MM.1S (cell line): Measurements from ENCODE around the gene IL12RB1.

ENCODE experiments used
- EZH2 ChIP-seq: fragments of 300-600 bp; sonication (generic); optimal IDR thresholded peaks from 2 replicates; pipeline ENCODE3; 2017; ENCODE audit warnings: low read depth, mild to moderate bottlenecking, antibody characterized with exemption, low read length, mixed read lengths
- EZH2phosphoT487 ChIP-seq: fragments of 300-600 bp; sonication (generic); IDR thresholded peaks from 2 replicates; pipeline ENCODE4 v1.6.1; 2018; ENCODE audit warnings: antibody characterized with exemption, low read length
- TF ChIP-seq, protein P1 (sequence below): fragments of 300-600 bp; sonication (generic); IDR thresholded peaks from 2 replicates; pipeline ENCODE4 v1.5.1; 2016; ENCODE audit warnings: antibody characterized with exemption, low read length, mixed read lengths

- TF ChIP-seq, protein P1, sequence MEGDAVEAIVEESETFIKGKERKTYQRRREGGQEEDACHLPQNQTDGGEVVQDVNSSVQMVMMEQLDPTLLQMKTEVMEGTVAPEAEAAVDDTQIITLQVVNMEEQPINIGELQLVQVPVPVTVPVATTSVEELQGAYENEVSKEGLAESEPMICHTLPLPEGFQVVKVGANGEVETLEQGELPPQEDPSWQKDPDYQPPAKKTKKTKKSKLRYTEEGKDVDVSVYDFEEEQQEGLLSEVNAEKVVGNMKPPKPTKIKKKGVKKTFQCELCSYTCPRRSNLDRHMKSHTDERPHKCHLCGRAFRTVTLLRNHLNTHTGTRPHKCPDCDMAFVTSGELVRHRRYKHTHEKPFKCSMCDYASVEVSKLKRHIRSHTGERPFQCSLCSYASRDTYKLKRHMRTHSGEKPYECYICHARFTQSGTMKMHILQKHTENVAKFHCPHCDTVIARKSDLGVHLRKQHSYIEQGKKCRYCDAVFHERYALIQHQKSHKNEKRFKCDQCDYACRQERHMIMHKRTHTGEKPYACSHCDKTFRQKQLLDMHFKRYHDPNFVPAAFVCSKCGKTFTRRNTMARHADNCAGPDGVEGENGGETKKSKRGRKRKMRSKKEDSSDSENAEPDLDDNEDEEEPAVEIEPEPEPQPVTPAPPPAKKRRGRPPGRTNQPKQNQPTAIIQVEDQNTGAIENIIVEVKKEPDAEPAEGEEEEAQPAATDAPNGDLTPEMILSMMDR: no peak
- TF ChIP-seq EZH2 (no peak), EZH2phosphoT487 (no peak)
These were observed at the start of gene IL12RB1 for GRCh38 chr19:18086590-18087138.
